ENCODE measurements around the gene SYNE4.

DNA sequence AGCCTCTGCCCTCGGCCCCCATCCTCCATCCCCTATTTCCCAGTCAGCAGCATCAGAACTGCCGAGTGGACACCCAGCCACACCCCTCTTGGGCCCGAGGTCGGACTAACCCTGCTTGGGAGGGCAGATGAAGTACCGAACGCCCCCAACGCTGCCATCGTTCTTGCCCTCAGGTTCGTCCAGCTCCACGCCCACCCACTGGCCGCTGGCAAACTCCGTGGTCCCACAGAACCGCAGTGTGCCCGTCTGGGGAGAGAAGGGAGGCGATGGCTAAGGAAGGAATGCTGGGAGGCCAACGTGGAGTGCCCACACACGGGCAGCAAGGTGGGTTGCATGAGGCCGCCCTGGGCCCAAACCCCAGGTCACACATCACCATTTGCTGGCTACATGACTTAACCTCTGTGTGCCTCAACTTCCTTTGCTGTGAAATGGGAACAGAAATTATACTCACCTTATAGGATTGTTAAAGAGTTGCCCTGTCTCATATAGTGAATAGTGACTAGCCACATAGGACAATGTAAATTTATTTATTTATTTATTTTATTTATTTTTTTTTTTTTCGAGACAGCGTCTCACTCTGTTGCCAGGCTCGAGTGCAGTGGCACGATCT, 10.6 kb upstream of the SYNE4 start:
- TF ChIP-seq CREM (IDR thresholded peaks at IDR 0.05; ENCODE audit: low read depth) = no peak
- TF ChIP-seq, protein P1, sequence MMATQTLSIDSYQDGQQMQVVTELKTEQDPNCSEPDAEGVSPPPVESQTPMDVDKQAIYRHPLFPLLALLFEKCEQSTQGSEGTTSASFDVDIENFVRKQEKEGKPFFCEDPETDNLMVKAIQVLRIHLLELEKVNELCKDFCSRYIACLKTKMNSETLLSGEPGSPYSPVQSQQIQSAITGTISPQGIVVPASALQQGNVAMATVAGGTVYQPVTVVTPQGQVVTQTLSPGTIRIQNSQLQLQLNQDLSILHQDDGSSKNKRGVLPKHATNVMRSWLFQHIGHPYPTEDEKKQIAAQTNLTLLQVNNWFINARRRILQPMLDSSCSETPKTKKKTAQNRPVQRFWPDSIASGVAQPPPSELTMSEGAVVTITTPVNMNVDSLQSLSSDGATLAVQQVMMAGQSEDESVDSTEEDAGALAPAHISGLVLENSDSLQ (IDR thresholded peaks at IDR 0.05) = no peak
- TF ChIP-seq, protein P2, sequence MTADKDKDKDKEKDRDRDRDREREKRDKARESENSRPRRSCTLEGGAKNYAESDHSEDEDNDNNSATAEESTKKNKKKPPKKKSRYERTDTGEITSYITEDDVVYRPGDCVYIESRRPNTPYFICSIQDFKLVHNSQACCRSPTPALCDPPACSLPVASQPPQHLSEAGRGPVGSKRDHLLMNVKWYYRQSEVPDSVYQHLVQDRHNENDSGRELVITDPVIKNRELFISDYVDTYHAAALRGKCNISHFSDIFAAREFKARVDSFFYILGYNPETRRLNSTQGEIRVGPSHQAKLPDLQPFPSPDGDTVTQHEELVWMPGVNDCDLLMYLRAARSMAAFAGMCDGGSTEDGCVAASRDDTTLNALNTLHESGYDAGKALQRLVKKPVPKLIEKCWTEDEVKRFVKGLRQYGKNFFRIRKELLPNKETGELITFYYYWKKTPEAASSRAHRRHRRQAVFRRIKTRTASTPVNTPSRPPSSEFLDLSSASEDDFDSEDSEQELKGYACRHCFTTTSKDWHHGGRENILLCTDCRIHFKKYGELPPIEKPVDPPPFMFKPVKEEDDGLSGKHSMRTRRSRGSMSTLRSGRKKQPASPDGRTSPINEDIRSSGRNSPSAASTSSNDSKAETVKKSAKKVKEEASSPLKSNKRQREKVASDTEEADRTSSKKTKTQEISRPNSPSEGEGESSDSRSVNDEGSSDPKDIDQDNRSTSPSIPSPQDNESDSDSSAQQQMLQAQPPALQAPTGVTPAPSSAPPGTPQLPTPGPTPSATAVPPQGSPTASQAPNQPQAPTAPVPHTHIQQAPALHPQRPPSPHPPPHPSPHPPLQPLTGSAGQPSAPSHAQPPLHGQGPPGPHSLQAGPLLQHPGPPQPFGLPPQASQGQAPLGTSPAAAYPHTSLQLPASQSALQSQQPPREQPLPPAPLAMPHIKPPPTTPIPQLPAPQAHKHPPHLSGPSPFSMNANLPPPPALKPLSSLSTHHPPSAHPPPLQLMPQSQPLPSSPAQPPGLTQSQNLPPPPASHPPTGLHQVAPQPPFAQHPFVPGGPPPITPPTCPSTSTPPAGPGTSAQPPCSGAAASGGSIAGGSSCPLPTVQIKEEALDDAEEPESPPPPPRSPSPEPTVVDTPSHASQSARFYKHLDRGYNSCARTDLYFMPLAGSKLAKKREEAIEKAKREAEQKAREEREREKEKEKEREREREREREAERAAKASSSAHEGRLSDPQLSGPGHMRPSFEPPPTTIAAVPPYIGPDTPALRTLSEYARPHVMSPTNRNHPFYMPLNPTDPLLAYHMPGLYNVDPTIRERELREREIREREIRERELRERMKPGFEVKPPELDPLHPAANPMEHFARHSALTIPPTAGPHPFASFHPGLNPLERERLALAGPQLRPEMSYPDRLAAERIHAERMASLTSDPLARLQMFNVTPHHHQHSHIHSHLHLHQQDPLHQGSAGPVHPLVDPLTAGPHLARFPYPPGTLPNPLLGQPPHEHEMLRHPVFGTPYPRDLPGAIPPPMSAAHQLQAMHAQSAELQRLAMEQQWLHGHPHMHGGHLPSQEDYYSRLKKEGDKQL (CRISPR knock-in tag; IDR thresholded peaks at IDR 0.05; ENCODE audit: borderline replicate concordance) = no peak

All from K562 (cell line).